ENCODE measurements around the gene CUEDC2.
A peak's percentile ranks its signal among the peaks of the same experiment; 100 is the strongest.

DNA sequence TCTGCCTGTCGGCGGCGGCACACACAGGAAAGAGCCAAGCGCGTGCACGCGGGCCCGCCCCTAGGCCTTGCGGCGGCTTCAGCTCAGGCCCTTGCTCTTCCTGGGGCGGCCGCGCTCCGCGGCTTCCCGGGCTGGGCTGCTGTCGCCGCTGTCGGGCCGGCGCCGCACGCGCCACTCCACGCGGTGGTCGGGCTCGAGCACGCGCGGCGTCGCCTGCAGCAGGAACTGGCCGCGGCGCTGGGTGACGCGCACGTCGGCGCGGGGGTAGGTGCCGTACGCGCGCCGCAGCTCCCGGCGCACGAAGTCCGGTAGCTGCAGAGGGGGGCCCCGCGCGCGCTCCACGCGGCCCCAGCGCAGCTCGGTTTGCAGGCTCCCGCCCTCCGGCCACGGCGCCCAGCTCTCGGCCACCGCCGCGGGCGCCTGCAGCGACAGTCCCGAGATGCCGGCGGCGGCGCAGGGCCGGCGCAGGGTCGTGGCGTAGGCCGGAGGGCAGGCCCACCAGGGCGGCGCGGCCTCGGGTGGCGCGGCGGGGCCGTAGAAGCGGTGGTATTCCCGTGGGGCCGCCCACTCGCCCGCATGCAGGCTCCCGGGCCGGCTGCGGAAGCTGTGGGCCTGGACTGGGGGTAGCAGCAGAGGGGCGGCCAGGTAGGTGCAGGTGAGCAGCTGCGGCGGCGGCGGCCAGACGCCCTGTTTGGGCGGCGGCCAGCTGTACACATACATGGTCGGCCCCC lies 18.2 kb upstream of the CUEDC2 start:
- TF ChIP-seq POLR2A (IDR thresholded peaks at IDR 0.05) (no peak), POLR2AphosphoS5 (IDR thresholded peaks at IDR 0.05) (peak; percentile 46 to 79 (median 52))

Measured in transverse colon (tissue), 3 donors.